Liver (tissue), 9 donors: ENCODE measurements around the gene PPP2CA. TPM values are rescaled to one million over a fixed set of nuclear protein-coding genes. Genes with fewer than 3 reads are reported as not detected.
"Not testable (repeated sequence)": the region's sequence is repeated elsewhere in the genome, so short reads cannot be mapped to it uniquely, and the experiment has no call there.

Experiments
- DNase-seq: peaks from one replicate; pipeline ENCODE4 v3.0.0-alpha.2; 2017; ENCODE audit warnings: low spot score
- H3K27ac ChIP-seq, 2 donors: one replicate each; pipeline ENCODE4 v1.7.0; 2013; ENCODE audit warnings: inconsistent platforms in 2 of 2, low read length in 2 of 2, control low read depth in 1 of 2, low read depth in 1 of 2, mild to moderate bottlenecking in 1 of 2
- H3K27me3 ChIP-seq, 4 donors: one replicate each; pipeline versions ENCODE4 v1.6.1 to v1.7.0; 2013; ENCODE audit warnings: low read length in 3 of 4, inconsistent platforms in 1 of 4, mild to moderate bottlenecking in 1 of 4, moderate library complexity in 1 of 4; ENCODE audit not compliant: control insufficient read depth in 4 of 4, insufficient read depth in 4 of 4
- H3K36me3 ChIP-seq, 4 donors: one replicate each; pipeline versions ENCODE4 v1.6.1 to v1.7.0; 2013; ENCODE audit warnings: low read length in 3 of 4, mild to moderate bottlenecking in 3 of 4, low read depth in 1 of 4, moderate library complexity in 1 of 4; ENCODE audit not compliant: control insufficient read depth in 4 of 4, insufficient read depth in 3 of 4
- H3K4me1 ChIP-seq, 4 donors: one replicate each; pipeline versions ENCODE4 v1.6.1 to v1.7.0; 2013; ENCODE audit warnings: low read length in 3 of 4, mild to moderate bottlenecking in 3 of 4, moderate library complexity in 1 of 4; ENCODE audit not compliant: control insufficient read depth in 4 of 4, insufficient read depth in 4 of 4
- H3K4me3 ChIP-seq, 3 donors: one replicate each; pipeline versions ENCODE4 v1.6.1 to v1.7.0; 2013; ENCODE audit warnings: low read length in 3 of 3, control low read depth in 1 of 3, low read depth in 1 of 3, mild to moderate bottlenecking in 1 of 3
- H3K9ac ChIP-seq, 2 donors: one replicate each; pipeline ENCODE4 v1.7.0; 2013; ENCODE audit warnings: low read length in 2 of 2, mild to moderate bottlenecking in 2 of 2, moderate library complexity in 2 of 2, control low read depth in 1 of 2, low read depth in 1 of 2
- H3K9me3 ChIP-seq, 4 donors: one replicate each; pipeline versions ENCODE4 v1.6.1 to v1.7.0; 2013; ENCODE audit warnings: low read length in 3 of 4; ENCODE audit not compliant: control insufficient read depth in 4 of 4
- ATF3 ChIP-seq: IDR thresholded peaks from 2 replicates; pipeline ENCODE4 v1.6.1; 2016; ENCODE audit warnings: antibody characterized with exemption
- EGR1 ChIP-seq, 2 donors: IDR thresholded peaks; 2 replicates each; pipeline ENCODE4 v1.6.1; 2016 to 2018; ENCODE audit warnings: antibody characterized with exemption in 2 of 2, low read depth in 2 of 2
- FOXA1 ChIP-seq: IDR thresholded peaks from 2 replicates; pipeline ENCODE4 v1.6.1; 2016; ENCODE audit warnings: antibody characterized with exemption
- GABPA ChIP-seq, 2 donors: IDR thresholded peaks in 1 of 2; conservative IDR thresholded peaks in 1 of 2; 2 replicates each; pipeline ENCODE4 v1.6.1; 2016; ENCODE audit warnings: antibody characterized with exemption in 2 of 2, mild to moderate bottlenecking in 1 of 2, moderate library complexity in 1 of 2
- HNF4A ChIP-seq, 2 donors: conservative IDR thresholded peaks; 2 replicates each; pipeline ENCODE4 v1.6.1; 2016; ENCODE audit warnings: antibody characterized with exemption in 2 of 2, mild to moderate bottlenecking in 2 of 2
- HNF4G ChIP-seq: IDR thresholded peaks from 2 replicates; pipeline ENCODE4 v1.6.1; 2016; ENCODE audit warnings: antibody characterized with exemption
- JUND ChIP-seq, 2 donors: IDR thresholded peaks; 2 replicates each; pipeline ENCODE4 v1.6.1; 2016; ENCODE audit warnings: antibody characterized with exemption in 2 of 2
- NR2F2 ChIP-seq: IDR thresholded peaks from 2 replicates; pipeline ENCODE4 v1.6.1; 2016; ENCODE audit warnings: antibody characterized with exemption
- RAD21 ChIP-seq, 2 donors: IDR thresholded peaks; 2 replicates each; pipeline ENCODE4 v1.6.1; 2016; ENCODE audit warnings: antibody characterized with exemption in 2 of 2, mild to moderate bottlenecking in 2 of 2
- RXRA ChIP-seq, 2 donors: IDR thresholded peaks; 2 replicates each; pipeline ENCODE4 v1.6.1; 2017 to 2018; ENCODE audit warnings: antibody characterized with exemption in 2 of 2, mild to moderate bottlenecking in 1 of 2
- SP1 ChIP-seq: IDR thresholded peaks from 2 replicates; pipeline ENCODE4 v1.6.1; 2018; ENCODE audit warnings: antibody characterized with exemption, mild to moderate bottlenecking
- TAF1 ChIP-seq: conservative IDR thresholded peaks from 2 replicates; pipeline ENCODE4 v1.6.1; 2016; ENCODE audit warnings: antibody characterized with exemption, mild to moderate bottlenecking
- YY1 ChIP-seq: IDR thresholded peaks from 2 replicates; pipeline ENCODE4 v1.6.1; 2016; ENCODE audit warnings: antibody characterized with exemption, mild to moderate bottlenecking
- ZBTB33 ChIP-seq: IDR thresholded peaks from 2 replicates; pipeline ENCODE4 v1.6.1; 2016; ENCODE audit warnings: antibody characterized with exemption
- WGBS: extraction: QIAGEN DNeasy Blood & Tissue Kit; methylation state at CpG from one replicate; pipeline ENCODE4 v1.1.7; 2013; 5-methylcytosine and 5-hydroxymethylcytosine counted together
- polyA plus RNA-seq, 2 donors: library from polyadenylated mRNA; stranded (reverse) in 1 of 2; unstranded in 1 of 2; fragments of 200-250 nt in 1 of 2; fragments of >200 nt in 1 of 2; fragmentation: Nextera tagmentation in 1 of 2; extraction: Ambion mirVana in 1 of 2; gene quantifications; one replicate each; pipeline versions ENCODE4 v1.2.1 to v1.2.3, GENCODE V29; 2013 to 2015
- total RNA-seq, 2 donors: library from RNA; depleted of rRNA; stranded (reverse); fragments of >200 nt; gene quantifications; one replicate each; pipeline ENCODE4 v1.2.3, GENCODE V29; 2014
- donor health status: healthy.
- donor health status: healthy.
- donor health status: healthy.
- donor health status: healthy.
- donor health status: healthy.

Gene PPP2CA
- total and polyA plus RNA-seq, 4 donors, result 43.3 to 71.6 (median 55.1) TPM

DNA sequence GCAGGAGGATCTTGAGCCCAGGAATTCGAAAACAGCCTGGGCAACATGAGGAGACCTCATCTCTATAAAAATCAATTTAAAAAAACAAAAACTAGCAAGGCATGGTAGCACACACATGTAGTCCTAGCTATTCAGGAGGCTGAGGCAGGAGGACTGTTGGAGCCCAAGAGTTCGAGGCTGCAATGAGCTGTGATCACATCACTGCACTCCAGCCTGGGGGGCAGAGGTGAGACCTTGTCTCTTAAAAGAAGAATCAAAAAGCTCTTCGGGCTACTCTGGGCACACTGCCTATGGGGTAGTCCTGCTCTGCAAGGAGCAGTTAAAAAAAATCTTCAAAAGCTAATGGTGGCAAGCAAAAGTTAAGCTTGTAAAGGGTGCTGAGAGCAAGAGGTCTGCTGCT, 72.6 kb downstream of the PPP2CA start (continued):
- TF ChIP-seq FOXA1 (no peak), GABPA (IDR thresholded peaks at IDR 0.05 in 1 of 2, conservative IDR thresholded peaks at IDR 0.05 in 1 of 2) (no peak), RXRA (IDR thresholded peaks at IDR 0.05) (no peak), HNF4G (no peak), RAD21 (IDR thresholded peaks at IDR 0.05) (no peak), ZBTB33 (no peak), NR2F2 (no peak), TAF1 (no peak)

- H3K27ac ChIP-seq, H3K27me3 ChIP-seq, H3K4me3 ChIP-seq, H3K9ac ChIP-seq, H3K9me3 ChIP-seq, DNase-seq: not testable (repeated sequence)
- H3K36me3 ChIP-seq, result peaks cover 11 to 55% (median 40%) of the 10 kb centered on the region in 4 donors
- H3K4me1 ChIP-seq, result peaks cover 4 to 11% (median 7%) of the 10 kb centered on the region in 4 donors
- WGBS, result 96% methylated on average over 15 of the region's 15 CpGs
These were observed 73.6 kb downstream of the PPP2CA start for GRCh38 chr5:134152173-134152832.

DNA sequence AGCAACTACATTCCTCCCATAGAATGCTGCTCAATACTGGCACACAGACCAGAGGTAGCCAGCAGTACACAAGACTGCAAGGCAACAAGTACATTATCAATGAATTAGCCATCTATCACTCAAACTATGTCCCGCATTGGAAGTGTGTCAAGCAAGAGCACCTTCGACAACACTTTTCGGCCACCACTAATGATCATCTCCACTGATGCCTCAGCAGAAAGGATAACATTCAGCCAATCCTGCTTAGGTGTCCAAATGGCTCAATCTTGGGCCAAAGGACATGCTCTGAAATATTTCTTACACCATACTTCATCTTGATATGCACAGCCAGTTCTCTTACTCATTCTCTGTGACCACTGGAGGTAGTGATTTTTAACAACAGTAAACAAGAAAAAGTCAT, 74.2 kb downstream of the PPP2CA start:
- WGBS, result 99% methylated on average over 3 of the region's 3 CpGs
- TF ChIP-seq FOXA1 (no peak), HNF4A (conservative IDR thresholded peaks at IDR 0.05) (no peak), ATF3 (no peak), YY1 (no peak), RXRA (IDR thresholded peaks at IDR 0.05) (no peak), TAF1 (no peak), EGR1 (IDR thresholded peaks at IDR 0.05; ENCODE audit: low read depth in 2 of 2) (no peak), RAD21 (IDR thresholded peaks at IDR 0.05) (no peak), HNF4G (no peak), NR2F2 (no peak), JUND (IDR thresholded peaks at IDR 0.05) (no peak), SP1 (no peak)
- DNase-seq, result no peak
- H3K4me3 ChIP-seq, result no peak overlapping the region
- H3K27ac ChIP-seq, result no peak overlapping the region
- peaks cover 11 to 52% (median 42%) of the 10 kb centered on the region in 4 donors for H3K36me3 ChIP-seq
- H3K27me3 ChIP-seq, result no peaks in the 10 kb centered on the region
- peaks cover 4 to 11% (median 7%) of the 10 kb centered on the region in 4 donors for H3K4me1 ChIP-seq
- H3K9me3 ChIP-seq, result no peaks in the 10 kb centered on the region
- H3K9ac ChIP-seq, result no peak overlapping the region
